GM18909 (cell line): ENCODE data around the gene ADAMTSL3.
"Not testable (repeated sequence)": the region's sequence is repeated elsewhere in the genome, so short reads cannot be mapped to it uniquely, and the experiment has no call there.

Source experiments
- ATAC-seq: cut with Tn5 transposase; IDR thresholded peaks from one replicate; pipeline ENCODE4 v1.9.1; 2021; ENCODE audit warnings: mild to moderate bottlenecking; ENCODE audit not compliant: unreplicated experiment, poor library complexity

Gene ADAMTSL3

GRCh38 chr15:83955806-83956265 lies 301.9 kb downstream of the ADAMTSL3 start:
- ATAC-seq: peak; percentile 98

GRCh38 chr15:83956887-83957286 lies 303.0 kb downstream of the ADAMTSL3 start:
- ATAC-seq: no peak

- ATAC-seq: no peak
Observed at GRCh38 chr15:83959477-83959876, 305.6 kb downstream of the ADAMTSL3 start.

- ATAC-seq: no peak
Observed at GRCh38 chr15:83960192-83960829, 306.4 kb downstream of the ADAMTSL3 start.

GRCh38 chr15:83961311-83961710 lies 307.4 kb downstream of the ADAMTSL3 start:
- no peak for ATAC-seq

GRCh38 chr15:83964967-83965366 lies 311.0 kb downstream of the ADAMTSL3 start:
- not testable (repeated sequence) for ATAC-seq

- ATAC-seq: no peak
Observed at GRCh38 chr15:83970295-83970890, 316.5 kb downstream of the ADAMTSL3 start.

- ATAC-seq: no peak
Observed at GRCh38 chr15:83971992-83972391, 318.1 kb downstream of the ADAMTSL3 start.

GRCh38 chr15:83973816-83974215 lies 319.9 kb downstream of the ADAMTSL3 start:
- ATAC-seq: peak; percentile 72

- ATAC-seq: no peak
Observed at GRCh38 chr15:83977992-83978391, 324.1 kb downstream of the ADAMTSL3 start.

GRCh38 chr15:83978588-83978987 lies 324.7 kb downstream of the ADAMTSL3 start:
- ATAC-seq: no peak

GRCh38 chr15:83980637-83981036 lies 326.7 kb downstream of the ADAMTSL3 start:
- ATAC-seq: no peak

GRCh38 chr15:83982748-83983147 lies 328.8 kb downstream of the ADAMTSL3 start:
- no peak for ATAC-seq

GRCh38 chr15:83983634-83984458 lies 329.9 kb downstream of the ADAMTSL3 start:
- peak; percentile 87 for ATAC-seq

GRCh38 chr15:83984601-83985000 lies 330.7 kb downstream of the ADAMTSL3 start:
- no peak for ATAC-seq

- no peak for ATAC-seq
Observed at GRCh38 chr15:83991163-83991562, 337.2 kb downstream of the ADAMTSL3 start.

- peak; percentile 59 for ATAC-seq
Observed at GRCh38 chr15:83992324-83993031, 338.6 kb downstream of the ADAMTSL3 start.

GRCh38 chr15:83993591-83993990 lies 339.7 kb downstream of the ADAMTSL3 start:
- ATAC-seq: no peak

- ATAC-seq: no peak
Observed at GRCh38 chr15:83998486-83998885, 344.6 kb downstream of the ADAMTSL3 start.

- no peak for ATAC-seq
Observed at GRCh38 chr15:83999396-84000135, 345.6 kb downstream of the ADAMTSL3 start.
